ENCODE measurements around the gene LAYN.

LAYN gene

GRCh38 chr11:111514216-111515031 is 26.1 kb upstream of the LAYN start, which contains the start of gene HOATZ:
Gene HOATZ (plus strand): TSS chr11:111514778. CDS start chr11:111514785, 7 bp downstream.
- DNase-seq (ENCODE audit: low read depth, low spot score): no peak
- peak within 1 kb of the TSS; percentile 65 for H3K4me3 ChIP-seq

GRCh38 chr11:111515591-111515990 is 24.9 kb upstream of the LAYN start:
- Histone ChIP-seq H3K36me3 (ENCODE audit: insufficient read depth, low read length) (no peaks in the 10 kb centered on the region), H3K4me3 (no peak overlapping the region), H3K27ac (no peak overlapping the region), H3K9me3 (ENCODE audit: low read depth, low read length) (no peaks in the 10 kb centered on the region), H3K9ac (ENCODE audit: insufficient read length) (no peak overlapping the region)
- no peak for TF ChIP-seq POLR2AphosphoS5 (IDR thresholded peaks at IDR 0.05; ENCODE audit: borderline replicate concordance, low read depth, low read length)
- no peak for TF ChIP-seq EZH2 (IDR thresholded peaks at IDR 0.05)
- no peak for TF ChIP-seq FOXP2 (optimal IDR thresholded peaks at IDR 0.05; ENCODE audit: control extremely low read depth, extremely low read length, insufficient read depth)
- no peak for DNase-seq (ENCODE audit: low read depth, low spot score)

More at GRCh38 chr11:111514216-111515031, 26.1 kb upstream of the LAYN start, which contains the start of gene HOATZ:
- Histone ChIP-seq H3K9ac (ENCODE audit: insufficient read length) (no peak within 1 kb of the TSS), H3K9me3 (ENCODE audit: low read depth, low read length) (no peaks in the 10 kb centered on the region), H3K27ac (no peak within 1 kb of the TSS), H3K36me3 (ENCODE audit: insufficient read depth, low read length) (no peaks in the 10 kb centered on the region)
- TF ChIP-seq FOXP2 (optimal IDR thresholded peaks at IDR 0.05; ENCODE audit: control extremely low read depth, extremely low read length, insufficient read depth) (no peak), POLR2AphosphoS5 (IDR thresholded peaks at IDR 0.05; ENCODE audit: borderline replicate concordance, low read depth, low read length) (no peak), EZH2 (IDR thresholded peaks at IDR 0.05) (no peak)

- DNase-seq (ENCODE audit: low read depth, low spot score): no peak
- Histone ChIP-seq H3K9me3 (ENCODE audit: low read depth, low read length) (no peaks in the 10 kb centered on the region), H3K4me3 (no peak overlapping the region), H3K36me3 (ENCODE audit: insufficient read depth, low read length) (no peaks in the 10 kb centered on the region), H3K9ac (ENCODE audit: insufficient read length) (no peak overlapping the region), H3K27ac (no peak overlapping the region)
- TF ChIP-seq EZH2 (IDR thresholded peaks at IDR 0.05) (no peak), POLR2AphosphoS5 (IDR thresholded peaks at IDR 0.05; ENCODE audit: borderline replicate concordance, low read depth, low read length) (no peak), FOXP2 (optimal IDR thresholded peaks at IDR 0.05; ENCODE audit: control extremely low read depth, extremely low read length, insufficient read depth) (no peak)
Observed at GRCh38 chr11:111518668-111519067, 21.9 kb upstream of the LAYN start.

- no peak for DNase-seq (ENCODE audit: low read depth, low spot score)
- H3K36me3 ChIP-seq (ENCODE audit: insufficient read depth, low read length): no peaks in the 10 kb centered on the region
- H3K4me3 ChIP-seq: no peak overlapping the region
- no peak overlapping the region for H3K9ac ChIP-seq (ENCODE audit: insufficient read length)
- no peaks in the 10 kb centered on the region for H3K9me3 ChIP-seq (ENCODE audit: low read depth, low read length)
- TF ChIP-seq FOXP2 (optimal IDR thresholded peaks at IDR 0.05; ENCODE audit: control extremely low read depth, extremely low read length, insufficient read depth) (no peak), POLR2AphosphoS5 (IDR thresholded peaks at IDR 0.05; ENCODE audit: borderline replicate concordance, low read depth, low read length) (no peak)
- no peak overlapping the region for H3K27ac ChIP-seq
Observed at GRCh38 chr11:111520560-111520959, 20.0 kb upstream of the LAYN start.

GRCh38 chr11:111521135-111521534 is 19.4 kb upstream of the LAYN start:
- H3K9ac ChIP-seq (ENCODE audit: insufficient read length): no peak overlapping the region
- DNase-seq (ENCODE audit: low read depth, low spot score): no peak
- no peaks in the 10 kb centered on the region for H3K9me3 ChIP-seq (ENCODE audit: low read depth, low read length)
- TF ChIP-seq EZH2 (IDR thresholded peaks at IDR 0.05): no peak
- TF ChIP-seq POLR2AphosphoS5 (IDR thresholded peaks at IDR 0.05; ENCODE audit: borderline replicate concordance, low read depth, low read length): no peak
- no peak for TF ChIP-seq FOXP2 (optimal IDR thresholded peaks at IDR 0.05; ENCODE audit: control extremely low read depth, extremely low read length, insufficient read depth)
- H3K4me3 ChIP-seq: no peak overlapping the region
- H3K36me3 ChIP-seq (ENCODE audit: insufficient read depth, low read length): no peaks in the 10 kb centered on the region
- no peak overlapping the region for H3K27ac ChIP-seq

GRCh38 chr11:111522426-111522825 is 18.1 kb upstream of the LAYN start:
- Histone ChIP-seq H3K36me3 (ENCODE audit: insufficient read depth, low read length) (no peaks in the 10 kb centered on the region), H3K4me3 (no peak overlapping the region), H3K9ac (ENCODE audit: insufficient read length) (no peak overlapping the region), H3K27ac (no peak overlapping the region), H3K9me3 (ENCODE audit: low read depth, low read length) (no peaks in the 10 kb centered on the region)
- TF ChIP-seq FOXP2 (optimal IDR thresholded peaks at IDR 0.05; ENCODE audit: control extremely low read depth, extremely low read length, insufficient read depth): no peak
- no peak for TF ChIP-seq EZH2 (IDR thresholded peaks at IDR 0.05)
- TF ChIP-seq POLR2AphosphoS5 (IDR thresholded peaks at IDR 0.05; ENCODE audit: borderline replicate concordance, low read depth, low read length): no peak
- no peak for DNase-seq (ENCODE audit: low read depth, low spot score)

GRCh38 chr11:111523343-111523742 is 17.2 kb upstream of the LAYN start:
- Histone ChIP-seq H3K9ac (ENCODE audit: insufficient read length) (no peak overlapping the region), H3K4me3 (no peak overlapping the region), H3K27ac (no peak overlapping the region), H3K9me3 (ENCODE audit: low read depth, low read length) (no peaks in the 10 kb centered on the region), H3K36me3 (ENCODE audit: insufficient read depth, low read length) (no peaks in the 10 kb centered on the region)
- DNase-seq (ENCODE audit: low read depth, low spot score): no peak
- TF ChIP-seq POLR2AphosphoS5 (IDR thresholded peaks at IDR 0.05; ENCODE audit: borderline replicate concordance, low read depth, low read length) (no peak), EZH2 (IDR thresholded peaks at IDR 0.05) (no peak), FOXP2 (optimal IDR thresholded peaks at IDR 0.05; ENCODE audit: control extremely low read depth, extremely low read length, insufficient read depth) (no peak)

GRCh38 chr11:111524056-111524455 is 16.5 kb upstream of the LAYN start:
- Histone ChIP-seq H3K9me3 (ENCODE audit: low read depth, low read length) (no peaks in the 10 kb centered on the region), H3K27ac (no peak overlapping the region), H3K9ac (ENCODE audit: insufficient read length) (no peak overlapping the region), H3K4me3 (no peak overlapping the region), H3K36me3 (ENCODE audit: insufficient read depth, low read length) (no peaks in the 10 kb centered on the region)
- DNase-seq (ENCODE audit: low read depth, low spot score): no peak
- TF ChIP-seq FOXP2 (optimal IDR thresholded peaks at IDR 0.05; ENCODE audit: control extremely low read depth, extremely low read length, insufficient read depth): no peak
- no peak for TF ChIP-seq POLR2AphosphoS5 (IDR thresholded peaks at IDR 0.05; ENCODE audit: borderline replicate concordance, low read depth, low read length)
- no peak for TF ChIP-seq EZH2 (IDR thresholded peaks at IDR 0.05)

Data from SK-N-MC (cell line).